Naive B cell (primary cell): ENCODE results near the gene FAM13A. TPM values are rescaled to one million over a fixed set of nuclear protein-coding genes. Genes with fewer than 3 reads are reported as not detected.

ENCODE experiments used
- ATAC-seq, 2 donors: fragments of 150-1000 bp; cut with Tn5 transposase; 2 replicates each; pipeline ENCODE4 v1.10.0; 2021; ENCODE audit warnings: low read depth in 2 of 2, mild to moderate bottlenecking in 2 of 2, moderate library complexity in 2 of 2
- DNase-seq: peaks from one replicate; pipeline ENCODE4 v3.0.0; 2022
- H3K27ac Mint-ChIP-seq, 6 donors: one replicate each; pipeline ENCODE4 v1.8.0; 2020 to 2022; ENCODE audit warnings: mild to moderate bottlenecking in 6 of 6, mixed read lengths in 6 of 6, moderate library complexity in 5 of 6, inconsistent platforms in 2 of 6
- H3K27me3 Mint-ChIP-seq, 3 donors: one replicate each; pipeline ENCODE4 v1.8.0; 2021 to 2022; ENCODE audit warnings: mixed read lengths in 3 of 3, mild to moderate bottlenecking in 1 of 3
- H3K36me3 Mint-ChIP-seq, 2 donors: one replicate each; pipeline ENCODE4 v1.8.0; 2020 to 2022; ENCODE audit warnings: mixed read lengths in 2 of 2, inconsistent platforms in 1 of 2, mild to moderate bottlenecking in 1 of 2
- H3K4me1 Mint-ChIP-seq, 3 donors: one replicate each; pipeline ENCODE4 v1.8.0; 2020 to 2022; ENCODE audit warnings: mixed read lengths in 3 of 3, inconsistent platforms in 1 of 3, mild to moderate bottlenecking in 1 of 3, moderate library complexity in 1 of 3
- H3K4me3 Mint-ChIP-seq, 8 donors: one replicate each; pipeline ENCODE4 v1.8.0; 2020 to 2022; ENCODE audit warnings: mild to moderate bottlenecking in 8 of 8, mixed read lengths in 8 of 8, moderate library complexity in 8 of 8, inconsistent platforms in 2 of 8
- H3K9me3 Mint-ChIP-seq, 7 donors: one replicate each; pipeline ENCODE4 v1.8.0; 2020 to 2022; ENCODE audit warnings: mixed read lengths in 7 of 7, mild to moderate bottlenecking in 5 of 7, inconsistent platforms in 2 of 7, moderate library complexity in 1 of 7
- polyA plus RNA-seq, 6 donors: library from polyadenylated mRNA; unstranded; fragments of 300-500 nt; fragmentation: Illumina TruSeq; gene quantifications; one replicate each; pipeline ENCODE4 v1.2.3, GENCODE V29; 2021; ENCODE audit warnings: low read depth in 6 of 6

Gene FAM13A
- polyA plus RNA-seq, 6 donors from 2014 or later, result 0.41 to 1.8 (median 0.61) TPM

DNA sequence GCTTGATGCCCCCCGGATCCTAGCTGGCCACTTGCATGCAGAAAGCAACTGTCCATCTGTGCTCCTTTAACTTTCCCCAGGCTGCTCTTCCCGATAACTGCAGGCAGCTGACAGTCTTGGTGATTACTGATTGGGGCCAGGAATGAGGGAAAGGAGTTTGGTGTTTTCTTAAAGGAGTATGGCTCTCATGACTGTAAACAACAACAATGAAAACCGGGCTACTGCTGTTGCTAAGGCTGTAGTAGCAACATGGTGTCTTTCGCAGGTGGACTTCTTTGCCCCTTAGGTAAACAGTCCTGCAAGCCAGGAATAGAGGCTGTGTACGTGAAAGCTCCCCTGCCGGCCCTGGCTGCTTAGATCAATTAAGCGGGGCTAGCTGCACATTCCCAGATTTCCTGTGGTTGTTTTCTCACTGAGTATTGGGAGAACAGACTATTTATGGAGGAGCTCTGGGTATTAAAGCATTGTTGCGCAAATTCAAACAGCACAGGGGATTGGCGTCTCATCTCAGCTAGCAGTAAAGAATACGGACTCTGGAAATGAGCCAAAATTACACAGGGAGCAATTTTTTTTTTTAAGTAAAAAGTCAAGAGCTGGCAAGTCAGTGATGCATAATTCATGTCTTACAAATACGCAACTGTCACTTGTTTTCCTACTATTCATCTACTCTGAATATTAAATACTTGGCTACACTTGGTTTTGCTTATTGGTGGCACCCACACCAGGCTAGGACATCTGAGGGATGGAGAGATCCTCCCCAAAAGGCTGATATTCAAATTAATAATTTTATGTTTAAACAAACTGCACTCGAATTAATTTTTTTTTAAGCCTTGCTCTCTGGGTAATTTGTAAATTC lies 297.7 kb downstream of the FAM13A start:
- ATAC-seq (no peak), DNase-seq (no peak)
- H3K4me1 Mint-ChIP-seq, result no peaks in the 10 kb centered on the region
- H3K27me3 Mint-ChIP-seq, result no peaks in the 10 kb centered on the region
- H3K4me3 Mint-ChIP-seq, result no peak overlapping the region
- no peaks in the 10 kb centered on the region for H3K36me3 Mint-ChIP-seq
- H3K9me3 Mint-ChIP-seq, result peaks cover 0 to 2% (median 0%) of the 10 kb centered on the region in 7 donors
- H3K27ac Mint-ChIP-seq, result no peak overlapping the region

DNA sequence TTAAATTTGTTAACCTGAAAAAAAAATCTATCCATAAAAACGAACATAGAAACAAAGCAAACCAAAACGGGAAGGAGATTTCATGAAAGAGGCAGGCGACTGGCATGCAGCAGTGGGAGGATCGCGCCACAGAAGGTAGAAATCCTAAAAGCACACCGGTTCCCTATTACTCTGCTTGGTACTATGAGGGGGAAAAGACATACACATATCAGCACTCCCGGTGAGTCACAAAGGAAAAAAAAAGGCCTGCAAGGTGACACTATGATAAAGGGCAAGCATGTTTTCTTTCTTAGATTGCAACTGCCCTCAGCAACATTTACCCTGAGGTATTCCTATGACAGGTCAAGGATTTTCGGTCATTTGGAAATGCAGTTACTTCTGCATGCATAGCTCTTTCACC lies 298.7 kb downstream of the FAM13A start:
- Mint-ChIP-seq H3K27ac (no peak overlapping the region), H3K36me3 (no peaks in the 10 kb centered on the region), H3K27me3 (no peaks in the 10 kb centered on the region), H3K4me1 (no peaks in the 10 kb centered on the region), H3K4me3 (no peak overlapping the region), H3K9me3 (peaks cover 0 to 2% (median 0%) of the 10 kb centered on the region in 7 donors)
- no peak for DNase-seq
- ATAC-seq, result no peak

DNA sequence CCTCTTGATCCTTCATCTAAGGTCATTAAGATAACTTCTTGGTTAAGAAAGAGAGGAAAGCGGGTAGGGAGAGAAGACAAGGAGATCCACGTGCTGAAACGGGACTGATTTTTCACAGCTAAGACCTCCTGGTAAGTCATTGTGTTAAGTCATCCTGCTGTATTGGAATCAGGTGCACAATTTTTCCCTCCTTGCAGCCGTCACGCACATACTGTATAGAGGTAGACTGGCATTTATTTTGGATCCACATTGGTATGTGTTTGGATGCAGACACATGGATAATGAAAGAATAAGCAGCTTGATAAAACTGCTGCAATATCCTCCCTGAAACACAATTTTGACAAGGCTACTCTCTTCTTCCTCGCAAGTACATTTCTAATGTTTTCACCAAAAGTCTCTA lies 299.2 kb downstream of the FAM13A start:
- DNase-seq, result no peak
- Mint-ChIP-seq H3K27me3 (no peaks in the 10 kb centered on the region), H3K4me3 (no peak overlapping the region), H3K36me3 (no peaks in the 10 kb centered on the region), H3K4me1 (no peaks in the 10 kb centered on the region), H3K27ac (peak overlapping the region in 1 of 6 donors; percentile 64), H3K9me3 (peaks cover 0 to 2% (median 0%) of the 10 kb centered on the region in 7 donors)
- no peak for ATAC-seq

DNA sequence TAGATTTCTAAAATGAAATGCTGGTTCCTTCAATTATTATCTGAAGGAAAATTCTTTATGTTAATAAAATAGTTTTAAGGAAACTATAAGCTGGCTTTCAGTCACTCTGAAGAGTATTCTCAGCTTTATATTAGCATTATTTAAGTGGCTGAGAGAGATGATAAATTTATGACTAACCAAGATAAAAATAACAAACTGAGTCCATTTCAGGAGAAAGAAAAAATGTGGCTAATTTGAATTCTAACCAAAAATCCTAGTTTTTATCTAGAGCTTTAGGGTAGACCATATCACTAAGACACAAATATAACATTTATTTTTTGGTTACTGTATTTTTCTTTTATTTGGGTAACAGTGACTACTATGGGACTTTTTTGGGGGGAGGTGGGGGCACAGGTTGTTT lies 299.9 kb downstream of the FAM13A start:
- no peak overlapping the region for H3K27ac Mint-ChIP-seq
- peaks cover 0 to 2% (median 0%) of the 10 kb centered on the region in 7 donors for H3K9me3 Mint-ChIP-seq
- no peak for ATAC-seq
- H3K36me3 Mint-ChIP-seq, result no peaks in the 10 kb centered on the region
- DNase-seq, result no peak
- no peak overlapping the region for H3K4me3 Mint-ChIP-seq
- no peaks in the 10 kb centered on the region for H3K27me3 Mint-ChIP-seq
- no peaks in the 10 kb centered on the region for H3K4me1 Mint-ChIP-seq

DNA sequence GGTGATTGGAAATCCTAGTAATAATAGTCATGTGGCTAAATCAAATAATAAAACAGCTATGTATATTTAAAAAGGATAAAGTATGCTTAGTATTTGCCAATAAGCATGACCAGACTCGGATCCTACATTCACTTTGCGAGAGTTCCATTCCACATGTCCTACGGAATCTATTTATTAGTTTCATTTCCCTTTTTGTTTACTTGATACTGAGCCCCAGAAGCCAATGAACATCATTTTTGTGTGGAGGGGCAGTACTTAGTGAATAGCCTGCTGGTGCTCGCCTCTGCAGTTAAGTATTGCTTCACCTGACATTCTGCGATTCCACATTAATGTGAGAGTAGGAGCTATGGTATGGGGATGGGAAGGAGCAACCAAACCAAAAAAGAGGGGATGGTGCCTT lies 300.8 kb downstream of the FAM13A start:
- H3K27me3 Mint-ChIP-seq, result no peaks in the 10 kb centered on the region
- H3K4me1 Mint-ChIP-seq, result no peaks in the 10 kb centered on the region
- ATAC-seq, result no peak
- peak overlapping the region in 1 of 6 donors; percentile 90 for H3K27ac Mint-ChIP-seq
- peaks cover 0 to 2% (median 0%) of the 10 kb centered on the region in 7 donors for H3K9me3 Mint-ChIP-seq
- no peak for DNase-seq
- no peak overlapping the region for H3K4me3 Mint-ChIP-seq
- H3K36me3 Mint-ChIP-seq, result no peaks in the 10 kb centered on the region

DNA sequence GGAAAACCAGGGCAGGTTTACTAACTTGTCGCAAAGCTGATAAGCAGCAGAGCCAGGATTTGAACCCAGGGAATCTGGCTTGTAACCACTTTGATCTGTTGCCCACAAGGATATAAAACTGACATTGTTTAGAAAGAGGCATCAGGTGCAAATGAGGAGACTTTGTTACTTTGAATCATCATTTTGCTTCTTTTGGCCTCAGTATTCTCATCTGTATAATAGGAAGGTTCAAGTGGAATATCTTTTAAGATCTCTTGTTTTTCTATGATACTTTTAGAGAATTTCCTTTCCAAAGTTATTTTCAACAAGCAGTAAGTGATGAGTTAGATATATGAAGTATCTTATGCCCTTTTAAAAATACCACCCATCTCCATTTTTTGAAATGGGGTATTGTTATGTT lies 301.5 kb downstream of the FAM13A start:
- H3K9me3 Mint-ChIP-seq, result peaks cover 0 to 2% (median 0%) of the 10 kb centered on the region in 7 donors
- no peaks in the 10 kb centered on the region for H3K36me3 Mint-ChIP-seq
- ATAC-seq (no peak), DNase-seq (no peak)
- H3K27ac Mint-ChIP-seq, result no peak overlapping the region
- no peaks in the 10 kb centered on the region for H3K27me3 Mint-ChIP-seq
- H3K4me1 Mint-ChIP-seq, result no peaks in the 10 kb centered on the region
- no peak overlapping the region for H3K4me3 Mint-ChIP-seq

DNA sequence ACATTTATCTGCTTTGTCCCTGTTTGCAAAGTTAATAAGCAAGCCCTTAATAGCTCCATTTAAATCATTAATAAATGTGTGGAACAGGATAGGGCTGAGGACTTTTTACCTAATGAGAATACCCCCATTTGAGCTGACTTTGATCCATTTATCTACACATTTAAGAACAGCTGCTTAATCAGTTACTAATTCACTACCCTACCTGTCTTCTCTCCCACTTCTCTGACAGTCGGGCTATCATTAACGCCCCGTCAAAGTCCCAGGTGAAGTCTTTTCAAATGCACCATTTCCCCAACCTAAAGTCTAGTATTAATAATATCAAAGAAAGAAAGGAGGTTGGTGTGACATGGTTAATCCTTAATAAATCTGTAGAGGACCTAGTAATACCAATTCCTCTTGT lies 302.2 kb downstream of the FAM13A start:
- no peak overlapping the region for H3K4me3 Mint-ChIP-seq
- no peaks in the 10 kb centered on the region for H3K36me3 Mint-ChIP-seq
- H3K4me1 Mint-ChIP-seq, result no peaks in the 10 kb centered on the region
- H3K27me3 Mint-ChIP-seq, result no peaks in the 10 kb centered on the region
- no peak for ATAC-seq
- H3K9me3 Mint-ChIP-seq, result peaks cover 0 to under 1% (median 0%) of the 10 kb centered on the region in 7 donors
- H3K27ac Mint-ChIP-seq, result no peak overlapping the region
- DNase-seq, result no peak

DNA sequence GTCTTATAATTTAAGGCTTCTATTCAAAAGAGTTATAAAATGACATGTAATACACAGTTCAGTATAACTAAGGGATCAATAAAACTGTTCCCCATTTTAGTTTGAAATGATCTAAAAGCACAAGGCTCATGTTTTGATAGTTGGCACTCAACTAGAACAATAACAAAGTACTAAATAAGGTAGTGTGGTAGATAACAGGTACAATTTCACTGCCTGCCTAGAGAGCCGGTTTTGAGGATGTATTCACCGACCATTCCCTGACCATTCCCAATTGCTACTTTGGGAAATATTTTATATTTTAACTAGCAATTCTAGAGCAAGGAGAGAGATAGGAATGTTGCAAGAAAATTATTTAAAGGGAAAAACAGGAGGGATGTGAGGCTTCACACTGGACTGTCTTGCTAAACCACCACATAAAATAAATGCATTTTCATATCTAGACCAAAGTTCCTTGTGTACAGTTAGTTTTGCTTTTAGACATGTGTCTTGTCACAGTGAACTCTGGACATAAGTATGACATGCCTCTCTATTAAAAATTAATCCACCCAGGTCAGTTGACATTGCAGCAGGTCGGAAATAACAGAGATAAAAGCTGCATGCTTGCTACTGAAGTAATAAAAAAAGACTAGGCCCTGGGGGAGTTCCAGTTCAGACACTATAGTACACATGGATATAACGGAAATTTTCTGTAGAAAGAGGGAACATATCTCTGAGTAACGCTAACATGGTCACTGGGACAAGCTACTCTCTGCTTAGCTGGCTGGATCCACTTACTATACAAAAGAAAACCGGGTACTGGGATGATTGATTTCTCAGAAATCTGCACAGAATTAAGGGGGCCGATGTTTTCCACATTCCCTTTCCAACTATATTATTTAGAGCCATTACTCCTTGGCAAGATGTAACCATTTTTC lies 303.1 kb downstream of the FAM13A start:
- Mint-ChIP-seq H3K27ac (peak overlapping the region in 1 of 6 donors; percentile 49), H3K4me3 (no peak overlapping the region), H3K36me3 (no peaks in the 10 kb centered on the region), H3K4me1 (no peaks in the 10 kb centered on the region), H3K9me3 (no peaks in the 10 kb centered on the region), H3K27me3 (no peaks in the 10 kb centered on the region)
- no peak for DNase-seq
- no peak for ATAC-seq

DNA sequence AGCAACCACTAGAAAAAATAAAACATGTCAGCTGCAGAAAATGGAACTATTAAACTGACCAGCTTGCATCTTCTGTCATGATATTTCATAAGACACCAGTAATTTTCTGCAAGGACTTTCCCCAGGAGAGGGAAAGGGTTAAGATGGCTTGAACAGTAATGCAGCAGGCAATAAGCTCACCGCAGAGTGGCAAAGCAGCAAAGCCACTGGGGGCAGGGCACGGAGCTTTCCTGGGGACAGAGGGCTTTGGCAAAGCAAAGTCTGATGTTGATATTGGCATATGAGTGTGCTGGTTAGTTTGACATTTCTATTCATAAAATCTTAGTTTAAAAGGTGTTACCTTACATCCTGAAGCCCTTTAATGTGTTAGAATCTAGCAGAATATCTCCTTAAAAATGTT lies 304.2 kb downstream of the FAM13A start:
- Mint-ChIP-seq H3K4me1 (no peaks in the 10 kb centered on the region), H3K27me3 (no peaks in the 10 kb centered on the region), H3K9me3 (no peaks in the 10 kb centered on the region), H3K36me3 (no peaks in the 10 kb centered on the region), H3K4me3 (no peak overlapping the region), H3K27ac (no peak overlapping the region)
- DNase-seq, result no peak
- no peak for ATAC-seq

DNA sequence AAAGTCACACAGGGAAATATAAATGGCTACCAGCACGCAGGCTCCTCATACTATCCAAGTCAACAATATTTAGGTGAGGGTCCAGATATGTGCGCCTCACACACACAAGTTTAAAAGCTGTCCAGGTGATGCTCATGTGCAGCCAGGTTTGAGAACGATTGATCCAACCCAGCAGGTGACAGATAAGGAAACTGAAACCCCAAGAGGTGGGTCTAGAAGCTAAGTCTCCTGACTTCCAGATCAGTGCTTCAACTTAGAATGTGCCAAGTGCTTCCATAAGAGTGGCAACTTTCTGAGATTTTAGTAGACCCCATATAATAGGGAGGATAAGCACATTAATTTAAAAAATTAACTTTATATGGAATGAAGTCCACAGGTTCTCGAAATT lies 304.9 kb downstream of the FAM13A start:
- Mint-ChIP-seq H3K36me3 (no peaks in the 10 kb centered on the region), H3K27ac (no peak overlapping the region), H3K9me3 (no peaks in the 10 kb centered on the region), H3K4me1 (no peaks in the 10 kb centered on the region), H3K27me3 (no peaks in the 10 kb centered on the region), H3K4me3 (no peak overlapping the region)
- no peak for ATAC-seq
- DNase-seq, result no peak

DNA sequence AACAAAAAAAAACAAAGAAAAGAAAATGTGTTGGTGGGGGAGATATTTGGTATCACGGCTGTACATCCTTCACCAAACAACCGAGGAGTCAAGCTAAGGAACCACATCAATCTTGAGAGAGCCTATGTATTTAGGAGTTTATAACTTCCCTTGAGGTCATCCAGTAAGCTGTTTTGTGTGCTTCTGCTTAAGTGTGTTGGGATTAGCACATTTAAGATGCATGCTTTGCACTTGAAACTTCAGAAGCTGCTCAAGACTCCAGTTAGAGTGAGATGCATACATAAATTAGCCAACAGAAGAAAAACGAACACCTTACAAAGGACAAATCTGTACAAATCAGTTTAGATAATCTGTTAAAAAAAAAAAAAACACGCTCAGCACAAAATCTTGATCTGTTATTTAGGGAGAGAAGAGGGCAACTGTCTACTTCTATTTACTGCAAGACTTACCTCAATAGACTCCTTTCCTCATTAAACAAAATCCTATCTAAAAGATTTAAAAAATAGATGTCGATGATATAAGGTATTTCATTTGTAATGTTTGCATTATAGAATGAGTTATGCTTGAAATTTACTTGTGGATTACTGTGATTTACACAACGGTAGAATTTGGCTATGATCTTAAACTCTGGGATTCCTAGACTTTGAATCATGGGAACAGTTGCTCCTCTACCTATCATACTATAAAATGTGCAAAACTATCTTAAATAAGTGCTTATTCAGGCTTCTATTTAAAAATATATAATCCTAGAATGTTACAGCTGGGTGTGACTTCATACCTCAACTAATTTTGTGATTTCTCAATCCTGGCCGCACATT lies 305.5 kb downstream of the FAM13A start:
- no peaks in the 10 kb centered on the region for H3K27me3 Mint-ChIP-seq
- no peaks in the 10 kb centered on the region for H3K9me3 Mint-ChIP-seq
- H3K4me1 Mint-ChIP-seq, result no peaks in the 10 kb centered on the region
- no peaks in the 10 kb centered on the region for H3K36me3 Mint-ChIP-seq
- DNase-seq (no peak), ATAC-seq (no peak)
- H3K4me3 Mint-ChIP-seq, result no peak overlapping the region
- H3K27ac Mint-ChIP-seq, result peak overlapping the region in 1 of 6 donors; percentile 88

DNA sequence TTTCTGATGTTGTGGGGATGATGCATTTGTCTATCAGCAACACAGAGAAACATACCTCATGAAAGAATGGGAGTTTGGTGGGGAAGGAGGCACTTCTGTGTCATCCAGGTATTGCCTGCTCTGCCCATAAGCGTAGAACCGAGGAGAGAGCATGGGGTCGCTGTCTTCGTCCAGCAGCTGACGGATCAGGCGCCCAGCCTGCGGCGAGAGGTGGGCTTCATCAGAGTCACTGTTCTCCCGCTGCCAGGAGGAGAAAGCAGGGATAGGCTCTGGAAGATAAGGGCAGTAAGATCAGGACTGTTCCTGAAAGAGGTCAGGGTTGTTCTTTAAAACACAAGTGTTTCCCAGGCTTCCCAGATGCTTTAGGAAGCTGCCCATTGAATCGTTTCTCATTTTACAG lies 306.6 kb downstream of the FAM13A start:
- Mint-ChIP-seq H3K27me3 (no peaks in the 10 kb centered on the region), H3K4me1 (no peaks in the 10 kb centered on the region), H3K27ac (no peak overlapping the region), H3K9me3 (no peaks in the 10 kb centered on the region), H3K4me3 (no peak overlapping the region), H3K36me3 (no peaks in the 10 kb centered on the region)
- ATAC-seq (no peak), DNase-seq (no peak)

DNA sequence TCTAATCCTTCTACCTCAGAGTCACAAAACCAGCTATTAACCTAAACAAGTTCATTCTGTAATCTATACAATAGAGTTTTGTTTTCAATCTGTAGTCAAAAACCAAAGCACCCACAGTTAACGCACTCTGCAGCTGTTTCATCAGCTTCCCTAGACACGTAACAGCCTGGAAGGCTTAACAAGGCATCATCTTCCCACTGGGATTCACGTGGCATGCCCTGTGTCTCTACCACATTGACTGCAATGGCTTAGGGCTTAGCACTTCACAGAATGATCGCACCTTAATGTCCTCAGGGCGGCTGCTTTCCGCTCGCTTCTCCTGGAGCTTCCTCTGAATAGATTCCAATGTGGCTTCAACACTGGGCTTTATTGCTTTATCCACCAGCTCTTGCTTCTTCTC lies 309.6 kb downstream of the FAM13A start:
- Mint-ChIP-seq H3K36me3 (no peaks in the 10 kb centered on the region), H3K27me3 (no peaks in the 10 kb centered on the region), H3K4me1 (no peaks in the 10 kb centered on the region), H3K9me3 (no peaks in the 10 kb centered on the region), H3K4me3 (no peak overlapping the region), H3K27ac (no peak overlapping the region)
- ATAC-seq (no peak), DNase-seq (no peak)
